ENCODE data around the gene LRRC40. TPM values are rescaled to one million over a fixed set of nuclear protein-coding genes. Genes with fewer than 3 reads are reported as not detected.
"Not testable (repeated sequence)": the region's sequence is repeated elsewhere in the genome, so short reads cannot be mapped to it uniquely, and the experiment has no call there.

Gene LRRC40
- total and polyA plus RNA-seq, 7 donors, result 7.5 to 20.7 (median 14.0) TPM

- H3K27ac ChIP-seq, result no peak overlapping the region
- peaks cover 0 to 4% (median 0%) of the 10 kb centered on the region in 4 donors for H3K9me3 ChIP-seq
- DNase-seq, result no peak
- 91 to 98% methylated on average over 3 of the region's 3 CpGs for WGBS, 2 donors
- intact Hi-C loops (cut with DNase I), result no loop called here
- no peak overlapping the region for H3K4me3 ChIP-seq
- no peaks in the 10 kb centered on the region for H3K27me3 ChIP-seq
- no peak for TF ChIP-seq POLR2A (IDR thresholded peaks at IDR 0.05)
- TF ChIP-seq CTCF (IDR thresholded peaks at IDR 0.05), result no peak
- no peak for TF ChIP-seq EP300 (IDR thresholded peaks at IDR 0.05)
- no peak for TF ChIP-seq POLR2AphosphoS5 (IDR thresholded peaks at IDR 0.05)
- H3K36me3 ChIP-seq, result no peaks in the 10 kb centered on the region
- no peaks in the 10 kb centered on the region for H3K4me1 ChIP-seq
Measured at GRCh38 chr1:70196333-70196732, 9.0 kb downstream of the LRRC40 start.

GRCh38 chr1:70195342-70195741 lies 10.0 kb downstream of the LRRC40 start:
- H3K4me3 ChIP-seq, result no peak overlapping the region
- intact Hi-C loops (cut with DNase I), result no loop called here
- TF ChIP-seq EP300 (IDR thresholded peaks at IDR 0.05), result no peak
- no peak for TF ChIP-seq POLR2AphosphoS5 (IDR thresholded peaks at IDR 0.05)
- no peak for TF ChIP-seq CTCF (IDR thresholded peaks at IDR 0.05)
- no peak for TF ChIP-seq POLR2A (IDR thresholded peaks at IDR 0.05)
- no peaks in the 10 kb centered on the region for H3K4me1 ChIP-seq
- H3K36me3 ChIP-seq, result no peaks in the 10 kb centered on the region
- no peaks in the 10 kb centered on the region for H3K27me3 ChIP-seq
- H3K9me3 ChIP-seq, result peaks cover 0 to 4% (median 0%) of the 10 kb centered on the region in 4 donors
- H3K27ac ChIP-seq, result no peak overlapping the region
- WGBS, 2 donors, result 95 to 98% methylated on average over 4 of the region's 4 CpGs
- DNase-seq, result no peak

GRCh38 chr1:70194601-70195000 lies 10.8 kb downstream of the LRRC40 start:
- H3K9me3 ChIP-seq, result peaks cover 0 to 4% (median 0%) of the 10 kb centered on the region in 4 donors
- no peak for TF ChIP-seq POLR2A (IDR thresholded peaks at IDR 0.05)
- TF ChIP-seq CTCF (IDR thresholded peaks at IDR 0.05), result no peak
- TF ChIP-seq POLR2AphosphoS5 (IDR thresholded peaks at IDR 0.05), result no peak
- TF ChIP-seq EP300 (IDR thresholded peaks at IDR 0.05), result no peak
- no peak overlapping the region for H3K4me3 ChIP-seq
- H3K4me1 ChIP-seq, result no peaks in the 10 kb centered on the region
- no peaks in the 10 kb centered on the region for H3K27me3 ChIP-seq
- DNase-seq, result no peak
- H3K36me3 ChIP-seq, result no peaks in the 10 kb centered on the region
- H3K27ac ChIP-seq, result no peak overlapping the region
- intact Hi-C loops (cut with DNase I), result no loop called here

GRCh38 chr1:70192446-70192845 lies 12.9 kb downstream of the LRRC40 start:
- H3K9me3 ChIP-seq; intact Hi-C loops (cut with DNase I); H3K27ac ChIP-seq; H3K27me3 ChIP-seq; H3K4me3 ChIP-seq; H3K36me3 ChIP-seq; DNase-seq; H3K4me1 ChIP-seq: not testable (repeated sequence)

GRCh38 chr1:70190180-70190579 lies 15.2 kb downstream of the LRRC40 start:
- TF ChIP-seq POLR2A (IDR thresholded peaks at IDR 0.05) (no peak), EP300 (IDR thresholded peaks at IDR 0.05) (no peak), CTCF (IDR thresholded peaks at IDR 0.05) (no peak), POLR2AphosphoS5 (IDR thresholded peaks at IDR 0.05) (no peak)
- H3K27ac ChIP-seq, result no peak overlapping the region
- H3K9me3 ChIP-seq, result peaks cover 0 to 4% (median 0%) of the 10 kb centered on the region in 4 donors
- H3K4me3 ChIP-seq, result no peak overlapping the region
- intact Hi-C loops (cut with DNase I), result no loop called here
- H3K4me1 ChIP-seq, result no peaks in the 10 kb centered on the region
- peaks cover 0 to 3% (median 0%) of the 10 kb centered on the region in 4 donors for H3K36me3 ChIP-seq
- no peaks in the 10 kb centered on the region for H3K27me3 ChIP-seq
- DNase-seq, result no peak

Data from sigmoid colon (tissue), 7 donors.